Cardiac muscle cell (in vitro differentiated cells and primary cell): ENCODE measurements around the gene CD164L2. TPM values are rescaled to one million over a fixed set of nuclear protein-coding genes. Genes with fewer than 3 reads are reported as not detected.
A peak's percentile ranks its signal among the peaks of the same experiment; 100 is the strongest.

Experiments used
- DNase-seq, 2 donors: peaks; one replicate each; pipeline versions ENCODE4 v3.0.0 to v3.0.0-alpha.2; 2010 to 2017; ENCODE audit warnings: low read depth in 1 of 2, low spot score in 1 of 2
- H3K27ac ChIP-seq: fragments of 200-600 bp; sonication (generic); 2 replicates; pipeline ENCODE4 v1.5.1; 2016
- H3K27me3 ChIP-seq: fragments of 200-600 bp; sonication (generic); 2 replicates; pipeline ENCODE4 v1.6.0; 2016; ENCODE audit warnings: control low read depth
- H3K36me3 ChIP-seq: fragments of 200-600 bp; sonication (generic); 2 replicates; pipeline ENCODE4 v1.5.1; 2016; ENCODE audit warnings: control low read depth
- H3K4me1 ChIP-seq: fragments of 200-600 bp; sonication (generic); 2 replicates; pipeline ENCODE4 v1.8.1; 2017; ENCODE audit warnings: low read depth, mild to moderate bottlenecking, mixed run types
- H3K4me3 ChIP-seq: fragments of 200-600 bp; sonication (generic); 2 replicates; pipeline ENCODE4 v1.5.1; 2016; ENCODE audit warnings: mild to moderate bottlenecking
- H3K9me3 ChIP-seq: fragments of 200-600 bp; sonication (generic); 2 replicates; pipeline ENCODE4 v1.5.1; 2017; ENCODE audit warnings: low read depth, mild to moderate bottlenecking, control low read depth
- CTCF ChIP-seq: IDR thresholded peaks from 2 replicates; pipeline ENCODE4 v1.5.1; 2012; ENCODE audit warnings: low read depth, mild to moderate bottlenecking, low read length
- polyA plus RNA-seq: library from polyadenylated mRNA; unstranded; fragments of >200 nt; fragmentation: Nextera tagmentation; extraction: Ambion mirVana; gene quantifications from 2 replicates; pipeline ENCODE4 v1.2.1, GENCODE V29; 2016
- total RNA-seq: library from RNA; depleted of rRNA; stranded (reverse); fragments of >200 nt; gene quantifications from 2 replicates; pipeline ENCODE4 v1.2.3, GENCODE V29; 2016

Gene CD164L2
- total and polyA plus RNA-seq, 2 experiments from 2014 or later: 0.24 to 0.62 TPM

- Histone ChIP-seq H3K4me3 (no peak overlapping the region), H3K4me1 (no peaks in the 10 kb centered on the region), H3K9me3 (no peaks in the 10 kb centered on the region), H3K36me3 (no peaks in the 10 kb centered on the region), H3K27me3 (no peaks in the 10 kb centered on the region), H3K27ac (no peak overlapping the region)
- peak; percentile 43 for TF ChIP-seq CTCF
- DNase-seq: peak in 1 of 2 donors; percentile 18
Observed at GRCh38 chr1:27372808-27373690, 10.1 kb downstream of the CD164L2 start.

- Histone ChIP-seq H3K27ac (no peak overlapping the region), H3K4me3 (no peak overlapping the region), H3K27me3 (no peaks in the 10 kb centered on the region), H3K4me1 (peaks cover under 1% of the 10 kb centered on the region), H3K9me3 (no peaks in the 10 kb centered on the region), H3K36me3 (no peaks in the 10 kb centered on the region)
- no peak for DNase-seq
- no peak for TF ChIP-seq CTCF
Observed at GRCh38 chr1:27372022-27372807, 10.9 kb downstream of the CD164L2 start.

GRCh38 chr1:27368869-27369582 lies 14.1 kb downstream of the CD164L2 start:
- H3K36me3 ChIP-seq: no peaks in the 10 kb centered on the region
- H3K9me3 ChIP-seq: no peaks in the 10 kb centered on the region
- peak; percentile 26 for TF ChIP-seq CTCF
- H3K27ac ChIP-seq: no peak overlapping the region
- no peak overlapping the region for H3K4me3 ChIP-seq
- H3K27me3 ChIP-seq: no peaks in the 10 kb centered on the region
- H3K4me1 ChIP-seq: peaks cover 3% of the 10 kb centered on the region
- peak in 1 of 2 donors; percentile 34 for DNase-seq

- Histone ChIP-seq H3K27ac (peak overlapping the region; percentile 80), H3K4me3 (peak overlapping the region; percentile 52), H3K36me3 (no peaks in the 10 kb centered on the region), H3K4me1 (peaks cover 3% of the 10 kb centered on the region), H3K27me3 (no peaks in the 10 kb centered on the region), H3K9me3 (no peaks in the 10 kb centered on the region)
- no peak for TF ChIP-seq CTCF
- DNase-seq: no peak
Observed at GRCh38 chr1:27367160-27367650, 15.9 kb downstream of the CD164L2 start.
